ENCODE results near the gene GAREM1.

- TF ChIP-seq JUN (IDR thresholded peaks at IDR 0.05; ENCODE audit: borderline replicate concordance, insufficient read depth, insufficient read length, low read depth) (no peak), CTCF (IDR thresholded peaks at IDR 0.05; ENCODE audit: extremely low read depth in 1 of 2, insufficient read depth in 1 of 2, low read depth in 1 of 2, low read length in 2 of 2) (no peak), POLR2AphosphoS5 (IDR thresholded peaks at IDR 0.05; ENCODE audit: insufficient read depth, low read depth, low read length) (no peak), MAX (IDR thresholded peaks at IDR 0.05; ENCODE audit: insufficient read depth, insufficient read length) (no peak), POLR2A (IDR thresholded peaks at IDR 0.05; ENCODE audit: low read depth, low read length) (no peak), EZH2 (IDR thresholded peaks at IDR 0.05; ENCODE audit: borderline replicate concordance, low read depth, low read length, severe bottlenecking) (no peak), MYC (IDR thresholded peaks at IDR 0.05; ENCODE audit: low read depth, low read length) (no peak), FOS (IDR thresholded peaks at IDR 0.05; ENCODE audit: borderline replicate concordance, insufficient read depth, low read length) (no peak)
These were observed 215.1 kb downstream of the GAREM1 start for GRCh38 chr18:32255570-32255969.

Measured in endothelial cell of umbilical vein (primary cell).